Spinal cord (tissue), 10 donors: ENCODE results near the gene DMKN. TPM values are rescaled to one million over a fixed set of nuclear protein-coding genes. Genes with fewer than 3 reads are reported as not detected.
A peak's percentile ranks its signal among the peaks of the same experiment; 100 is the strongest.
"Not testable (repeated sequence)": the region's sequence is repeated elsewhere in the genome, so short reads cannot be mapped to it uniquely, and the experiment has no call there.

Experiments used
- DNase-seq, 6 donors: peaks; one replicate each; pipeline versions ENCODE4 v3.0.0 to v3.0.0-alpha.2; 2013 to 2015; ENCODE audit warnings: low spot score in 6 of 6, low read depth in 4 of 6
- H3K27ac ChIP-seq: one replicate; pipeline ENCODE4 v1.5.1; 2013; ENCODE audit warnings: low read depth, low read length, control low read depth
- H3K27me3 ChIP-seq: one replicate; pipeline ENCODE4 v1.6.1; 2013; ENCODE audit warnings: low read length; ENCODE audit not compliant: control insufficient read depth, insufficient read depth
- H3K36me3 ChIP-seq: one replicate; pipeline ENCODE4 v1.6.1; 2013; ENCODE audit warnings: low read length; ENCODE audit not compliant: control insufficient read depth, insufficient read depth
- H3K4me1 ChIP-seq: one replicate; pipeline ENCODE4 v1.6.1; 2013; ENCODE audit warnings: low read length; ENCODE audit not compliant: control insufficient read depth, insufficient read depth
- H3K4me3 ChIP-seq: one replicate; pipeline ENCODE4 v1.5.1; 2013; ENCODE audit warnings: low read depth, low read length, control low read depth
- H3K9me3 ChIP-seq: one replicate; pipeline ENCODE4 v1.6.1; 2013; ENCODE audit warnings: low read length; ENCODE audit not compliant: control insufficient read depth, insufficient read depth
- WGBS: methylation state at CpG from one replicate; pipeline ENCODE4 v1.1.5; 2013; ENCODE audit warnings: missing lambda C conversion rate; ENCODE audit not compliant: insufficient coverage; 5-methylcytosine and 5-hydroxymethylcytosine counted together
- polyA plus RNA-seq, 2 donors: library from polyadenylated mRNA; unstranded; fragments of 120-200 nt; gene quantifications; one replicate each; pipeline ENCODE4 v1.2.1, GENCODE V29; 2013; ENCODE audit not compliant: insufficient read length in 2 of 2
- total RNA-seq, 2 donors: library from RNA; depleted of rRNA in 1 of 2; stranded (reverse); fragments of 120-200 nt in 1 of 2; fragments of >200 nt in 1 of 2; gene quantifications; one replicate each; pipeline versions ENCODE4 v1.2.3 to v1.2.4, GENCODE V29; 2013 to 2014
- donor health status: healthy.

Gene DMKN
- total and polyA plus RNA-seq, 4 donors: 10.4 to 49.0 (median 24.7) TPM

DNA sequence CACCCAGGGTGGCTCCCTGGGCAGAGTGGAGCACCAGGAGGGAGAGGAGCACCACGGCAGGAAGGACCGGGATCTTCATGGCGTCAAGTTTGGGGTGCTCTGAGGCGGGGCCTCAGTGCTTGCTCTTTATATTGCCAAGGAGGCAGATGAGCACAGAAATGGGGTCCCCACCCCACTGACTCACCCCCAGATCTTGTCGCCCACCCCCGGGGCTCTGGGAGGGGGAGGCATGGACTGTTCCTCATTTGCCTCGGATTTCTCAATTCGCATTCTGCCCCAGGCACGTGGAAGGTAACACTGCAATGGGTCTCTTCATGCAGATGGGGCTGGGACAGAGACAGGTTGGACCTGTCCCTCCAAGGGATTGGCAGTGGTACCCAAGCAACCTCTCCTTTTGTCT lies 23.1 kb downstream of the DMKN start, which contains the start of gene KRTDAP:
Gene KRTDAP, minus strand, starts transcription at position 101 of the 400 bp plus-strand sequence. Its CDS starts 22 bp downstream, at position 79.
- no peak for DNase-seq
- 69% methylated on average over 5 of the region's 9 CpGs for WGBS
- H3K9me3 ChIP-seq: no peaks in the 10 kb centered on the region
- peaks cover 5% of the 10 kb centered on the region for H3K4me1 ChIP-seq
- no peak within 1 kb of the TSS for H3K4me3 ChIP-seq
- H3K27me3 ChIP-seq: no peaks in the 10 kb centered on the region
- no peaks in the 10 kb centered on the region for H3K36me3 ChIP-seq
- no peak within 1 kb of the TSS for H3K27ac ChIP-seq

DNA sequence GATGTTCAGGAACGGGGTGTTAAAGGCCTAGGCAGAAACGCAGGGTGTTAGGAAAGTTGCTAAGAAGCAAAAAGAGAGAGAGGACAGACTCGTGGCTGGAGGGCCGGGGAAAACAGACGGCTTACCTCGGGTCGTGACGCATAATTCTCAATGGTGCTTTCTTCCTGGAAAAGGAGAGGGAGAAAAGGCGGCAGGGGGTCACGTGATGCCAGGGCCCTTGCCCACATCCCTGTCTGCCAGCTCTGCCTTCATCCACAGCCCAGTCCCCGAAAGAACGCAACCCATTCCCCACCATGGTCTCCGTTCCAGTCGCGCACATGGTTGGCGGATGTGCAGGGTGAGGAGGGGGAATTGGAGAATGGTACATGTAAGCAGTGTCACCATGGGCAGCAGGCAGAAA lies 24.8 kb downstream of the DMKN start:
- Histone ChIP-seq H3K27me3 (no peaks in the 10 kb centered on the region), H3K4me1 (no peaks in the 10 kb centered on the region), H3K36me3 (no peaks in the 10 kb centered on the region), H3K9me3 (no peaks in the 10 kb centered on the region), H3K27ac (no peak overlapping the region), H3K4me3 (no peak overlapping the region)
- no peak for DNase-seq
- WGBS: 61% methylated on average over 11 of the region's 16 CpGs

DNA sequence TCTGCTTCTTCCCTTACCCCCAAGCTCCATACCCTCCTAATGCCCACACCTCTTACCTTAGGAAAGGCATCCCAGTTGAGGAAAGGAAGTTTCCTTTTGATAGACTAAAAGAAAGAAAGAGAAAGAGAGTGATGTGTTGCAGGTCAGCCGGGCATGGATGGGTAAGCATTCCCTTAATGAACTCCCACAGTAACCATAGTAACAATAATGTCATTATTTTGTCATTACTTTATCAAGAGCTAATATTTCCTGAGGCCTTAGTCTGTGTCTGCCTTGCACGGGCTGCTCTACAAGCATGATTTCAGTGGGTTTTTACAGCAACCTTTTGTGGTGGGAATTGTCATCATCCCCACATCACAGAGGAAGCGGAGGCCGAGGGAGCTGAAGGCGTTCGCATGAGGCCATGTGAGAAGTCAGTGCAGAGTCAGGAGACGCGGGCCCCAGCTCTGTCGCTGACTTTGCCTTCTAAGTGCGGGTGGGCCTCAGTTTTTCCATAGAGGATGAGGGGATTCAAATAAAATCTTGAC lies 25.7 kb downstream of the DMKN start:
- Histone ChIP-seq H3K27me3 (no peaks in the 10 kb centered on the region), H3K4me1 (no peaks in the 10 kb centered on the region), H3K4me3 (no peak overlapping the region), H3K9me3 (no peaks in the 10 kb centered on the region), H3K36me3 (no peaks in the 10 kb centered on the region), H3K27ac (no peak overlapping the region)
- WGBS: 100% methylated on average over 1 of the region's 10 CpGs
- peak in 1 of 6 donors; percentile 28 for DNase-seq

DNA sequence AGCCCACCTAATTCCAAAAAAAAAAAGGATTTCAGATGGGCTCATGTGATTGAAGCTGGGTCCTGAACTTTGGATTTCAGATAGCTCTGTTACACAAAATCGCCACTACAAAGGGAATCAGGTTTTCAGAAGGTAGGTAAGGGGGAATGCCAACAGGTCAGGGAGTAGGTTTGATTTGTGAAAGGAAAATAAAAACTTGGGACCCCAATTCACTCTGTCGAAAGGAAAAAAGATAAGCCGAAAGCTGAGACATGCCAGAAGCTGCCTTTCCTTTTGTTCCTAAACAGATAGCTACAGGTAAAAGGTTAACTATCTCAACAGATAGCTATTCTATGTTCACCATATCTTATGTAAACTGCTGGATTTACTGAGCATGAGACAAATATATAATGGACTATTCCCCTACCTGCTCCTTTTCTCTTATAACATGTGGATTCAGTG lies 27.2 kb downstream of the DMKN start:
- H3K9me3 ChIP-seq: no peaks in the 10 kb centered on the region
- no peaks in the 10 kb centered on the region for H3K27me3 ChIP-seq
- H3K4me1 ChIP-seq: no peaks in the 10 kb centered on the region
- no peaks in the 10 kb centered on the region for H3K36me3 ChIP-seq
- DNase-seq: no peak
- H3K4me3 ChIP-seq: no peak overlapping the region
- 100% methylated on average over 1 of the region's 3 CpGs for WGBS
- no peak overlapping the region for H3K27ac ChIP-seq

DNA sequence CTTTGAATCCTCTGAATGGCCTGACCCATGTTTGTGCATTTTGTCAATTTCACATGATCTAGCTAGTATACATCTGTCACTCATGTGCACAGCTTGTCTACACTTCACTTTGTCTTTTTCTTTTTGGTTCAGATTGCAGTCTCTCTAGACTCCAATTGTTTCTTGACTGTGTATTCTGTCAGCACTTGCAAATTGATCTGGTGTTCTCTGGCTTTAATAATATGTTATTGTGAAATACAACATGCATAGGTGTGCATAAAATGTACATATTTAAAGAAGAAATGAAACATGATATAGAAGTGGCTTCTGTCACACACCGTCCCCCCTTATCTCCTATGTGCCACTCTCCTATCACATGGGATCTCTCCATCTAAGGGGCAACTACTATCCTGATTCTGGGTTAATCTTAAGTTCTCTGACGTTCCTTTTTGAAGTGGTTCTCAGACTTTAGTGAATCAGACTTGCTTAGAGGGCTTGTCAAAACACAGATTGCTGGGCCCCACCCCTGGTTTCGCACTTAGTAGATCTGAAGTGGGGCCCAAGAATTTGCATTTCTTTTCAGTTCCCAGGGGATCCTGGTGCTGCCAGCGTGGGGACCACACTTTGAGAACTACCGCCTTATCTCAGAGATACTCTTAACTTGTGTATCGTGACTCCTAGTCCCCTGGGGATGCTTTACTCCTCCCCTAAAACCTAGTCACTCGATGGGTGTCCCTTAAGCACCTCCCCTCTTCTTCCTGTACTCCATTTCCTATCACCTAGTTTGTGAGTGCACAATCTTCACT lies 29.0 kb downstream of the DMKN start:
- WGBS: 54% methylated on average over 6 of the region's 7 CpGs
- Histone ChIP-seq H3K9me3 (no peaks in the 10 kb centered on the region), H3K4me1 (no peaks in the 10 kb centered on the region), H3K27me3 (no peaks in the 10 kb centered on the region), H3K4me3 (no peak overlapping the region), H3K36me3 (no peaks in the 10 kb centered on the region), H3K27ac (no peak overlapping the region)
- DNase-seq: no peak

DNA sequence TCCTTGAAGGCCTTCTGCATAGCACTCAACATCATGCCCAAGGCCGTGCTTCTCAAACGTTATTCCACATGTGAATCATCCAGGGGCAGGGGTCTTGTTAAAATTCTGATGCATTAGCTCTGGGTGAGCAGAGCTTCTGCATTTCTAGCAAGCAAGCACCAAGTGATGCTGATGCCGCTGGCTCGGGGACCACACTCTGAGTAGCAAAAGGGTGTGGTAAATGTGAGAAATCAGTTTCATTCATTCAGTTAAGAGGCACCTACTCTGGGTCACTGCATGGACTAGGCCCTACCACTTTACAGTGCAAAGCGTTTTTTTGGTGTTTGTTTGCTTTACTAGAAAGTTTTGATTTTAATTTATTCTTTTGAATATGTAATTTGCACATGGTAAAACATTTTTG lies 30.4 kb downstream of the DMKN start:
- H3K4me1 ChIP-seq: no peaks in the 10 kb centered on the region
- no peaks in the 10 kb centered on the region for H3K9me3 ChIP-seq
- H3K27me3 ChIP-seq: no peaks in the 10 kb centered on the region
- DNase-seq: no peak
- 40% methylated on average over 1 of the region's 5 CpGs for WGBS
- no peak overlapping the region for H3K4me3 ChIP-seq
- H3K36me3 ChIP-seq: no peaks in the 10 kb centered on the region
- no peak overlapping the region for H3K27ac ChIP-seq

DNA sequence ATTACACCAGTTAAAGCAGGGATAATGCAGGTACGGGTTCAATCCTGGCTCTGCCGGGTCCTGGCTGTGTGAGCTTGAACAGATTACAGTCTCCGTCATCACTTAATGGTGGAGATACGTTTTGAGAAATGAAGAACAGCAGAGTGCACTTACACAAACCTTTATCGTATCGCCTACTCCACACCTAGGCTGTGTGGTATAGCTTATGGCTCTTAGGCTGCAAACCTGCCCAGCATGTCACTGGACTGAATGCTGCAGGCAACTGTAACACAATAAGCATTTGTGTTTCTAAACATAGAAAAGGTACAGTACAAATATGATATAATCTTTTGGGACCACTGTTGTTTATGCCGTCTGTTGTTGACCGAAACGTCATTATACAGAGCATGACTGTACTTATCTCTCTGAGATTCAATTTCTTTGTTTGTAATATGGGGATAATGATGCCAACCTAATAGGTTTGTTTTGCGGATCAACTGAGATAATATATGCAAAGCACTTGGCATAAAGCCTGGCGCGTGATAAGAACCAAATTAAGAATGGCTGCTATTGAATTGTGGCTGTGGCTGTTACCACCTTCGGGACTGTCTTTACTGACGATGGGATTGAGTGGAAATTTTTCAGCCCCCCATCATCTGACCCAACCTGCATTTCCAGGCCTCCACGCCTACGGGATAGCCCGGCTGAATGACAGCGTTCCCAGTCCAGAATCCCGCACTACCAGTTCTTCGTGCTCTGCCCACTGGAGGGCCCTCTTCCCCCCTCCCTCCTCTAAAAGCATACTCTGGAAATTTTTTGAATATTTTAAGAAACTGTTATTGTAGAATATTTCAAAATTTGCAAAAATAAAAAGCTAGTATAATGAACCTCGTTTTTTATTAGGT lies 34.4 kb downstream of the DMKN start:
- Histone ChIP-seq H3K4me3 (no peak overlapping the region), H3K27ac (no peak overlapping the region), H3K9me3 (no peaks in the 10 kb centered on the region), H3K27me3 (no peaks in the 10 kb centered on the region), H3K36me3 (no peaks in the 10 kb centered on the region), H3K4me1 (no peaks in the 10 kb centered on the region)
- DNase-seq: peak in 2 of 6 donors; percentile 60 to 93
- 65% methylated on average over 8 of the region's 21 CpGs for WGBS

DNA sequence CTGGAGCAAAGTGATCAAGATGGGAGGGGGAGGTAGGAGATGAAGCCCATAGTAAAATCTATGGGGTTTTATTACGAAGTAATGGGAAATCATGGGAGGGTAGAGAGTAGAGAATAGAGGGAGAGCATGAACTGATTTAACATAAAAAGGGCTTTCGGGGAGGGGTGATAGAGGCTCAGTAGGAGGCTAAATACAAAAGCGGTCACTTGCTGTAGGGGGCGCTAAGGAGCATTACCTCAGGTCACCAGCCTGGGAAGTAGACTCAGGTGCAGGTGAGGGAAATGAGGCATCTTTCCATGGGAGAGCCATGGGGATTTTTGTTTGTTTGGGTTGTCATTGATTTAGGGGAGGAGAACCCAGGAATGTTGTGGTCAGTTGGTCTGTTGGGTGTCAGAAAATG lies 37.3 kb downstream of the DMKN start:
- WGBS: 50% methylated on average over 4 of the region's 4 CpGs
- Histone ChIP-seq H3K9me3 (no peaks in the 10 kb centered on the region), H3K27me3 (no peaks in the 10 kb centered on the region), H3K4me3 (no peak overlapping the region), H3K27ac (no peak overlapping the region), H3K4me1 (no peaks in the 10 kb centered on the region), H3K36me3 (no peaks in the 10 kb centered on the region)
- DNase-seq: no peak

DNA sequence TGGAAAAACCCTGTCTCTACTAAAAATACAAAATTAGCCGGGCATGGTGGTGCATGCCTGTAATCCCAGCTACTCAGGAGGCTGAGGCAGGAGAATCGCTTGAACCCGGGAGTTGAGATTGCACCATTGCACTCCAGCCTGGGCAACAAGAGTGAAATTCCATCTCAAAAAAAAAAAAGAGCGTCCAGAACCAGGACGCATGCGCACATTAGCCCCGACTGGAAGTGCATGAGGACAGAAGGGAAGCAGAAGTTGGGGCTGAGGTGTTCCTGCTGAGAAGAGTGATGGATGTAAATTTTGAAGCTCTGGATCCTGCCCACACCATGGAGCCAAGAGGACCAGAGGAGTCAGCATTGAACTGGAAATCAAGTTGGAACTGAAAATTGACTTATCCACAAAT lies 38.9 kb downstream of the DMKN start:
- H3K9me3 ChIP-seq, DNase-seq, H3K36me3 ChIP-seq, H3K27ac ChIP-seq, H3K4me1 ChIP-seq, H3K27me3 ChIP-seq, H3K4me3 ChIP-seq: not testable (repeated sequence)
- WGBS: 96% methylated on average over 7 of the region's 7 CpGs
